ENCODE results near the gene GALNT2. TPM values are rescaled to one million over a fixed set of nuclear protein-coding genes. Genes with fewer than 3 reads are reported as not detected.

GALNT2 gene
- total and polyA plus RNA-seq, 10 of the 15 experiments (the other 5 are each of a cell fraction or from before 2014, with no cell fraction given), result 0.52 to 27.7 (median 16.3) TPM

GRCh38 chr1:230145953-230146476 is 79.0 kb downstream of the GALNT2 start (continued):
- TF ChIP-seq ZNF274 (IDR thresholded peaks at IDR 0.05; ENCODE audit: insufficient read depth, insufficient read length), result no peak
- TF ChIP-seq NFYB (IDR thresholded peaks at IDR 0.05; ENCODE audit: insufficient read depth, low read depth, low read length), result no peak
- peak; percentile 45; a peak in 2 of 4 replicates for TF ChIP-seq BHLHE40 (IDR thresholded peaks at IDR 0.05; ENCODE audit: borderline replicate concordance in 1 of 2, low read depth in 2 of 2, low read length in 1 of 2)

GRCh38 chr1:230146709-230147108 is 79.7 kb downstream of the GALNT2 start:
- H2AFZ ChIP-seq (ENCODE audit: control insufficient read depth, low read depth, low read length), result no peak overlapping the region
- H3K27me3 ChIP-seq (replicated peaks in 1 of 2; ENCODE audit: control insufficient read depth in 2 of 2, insufficient read depth in 2 of 2, low read length in 1 of 2), result no peaks in the 10 kb centered on the region
- whole genome bisulfite sequencing (ENCODE audit: insufficient coverage, insufficient replicate concordance, low lambda C conversion rate, missing lambda C conversion rate), result 95% methylated on average over 13 of the region's 13 CpGs
- no peak overlapping the region; the same call in 1 of the 2 replicates for H3K4me2 ChIP-seq (ENCODE audit: control insufficient read depth, insufficient read depth)
- ChIA-PET POLR2A (interaction anchor here (0.6 to 2.0 kb wide), 7 partner anchors 13 to 53 kb away, joined by 3 to 7 read pairs (median 5); no protein-coding TSS in a partner anchor), SMC1A (ENCODE audit: uncharacterized antibody, unreplicated experiment) (interaction anchor here (0.9 to 3.4 kb wide), 11 partner anchors 13 to 42 kb away, joined by 3 to 22 read pairs (median 7); no protein-coding TSS in a partner anchor), RAD21 (ENCODE audit: unreplicated experiment) (interaction anchor here (0.5 to 3.9 kb wide), 9 partner anchors 10 to 65 kb away, joined by 3 to 20 read pairs (median 5); no protein-coding TSS in a partner anchor), CTCF (interaction anchor here (1.2 to 2.8 kb wide), 7 partner anchors 10 to 25 kb away, joined by 3 to 18 read pairs (median 5); no protein-coding TSS in a partner anchor)
- no peak for FAIRE-seq
- no peaks in the 10 kb centered on the region for H3K9me3 ChIP-seq (replicated peaks; ENCODE audit: control insufficient read depth, insufficient read depth, low read length)
- H3K4me1 ChIP-seq (ENCODE audit: control insufficient read depth, insufficient read depth, low read length), result peaks cover 40% of the 10 kb centered on the region
- DNase-seq (ENCODE audit: low read depth, low spot score), result no peak
- intact Hi-C loops (cut with micrococcal nuclease; ENCODE audit: unreplicated experiment), result no loop called here
- no peak overlapping the region for H3K27ac ChIP-seq (ENCODE audit: control insufficient read depth, insufficient read depth)
- BruUV-seq (replicated peaks), result no TSS peak
- H3K4me3 ChIP-seq, result no peak overlapping the region
- no peak overlapping the region for H3K9ac ChIP-seq (ENCODE audit: control insufficient read depth, insufficient read depth, low read length)
- peaks cover 0 to 2% of the 10 kb centered on the region in 2 experiments; a peak in 1 of 4 replicates for H3K36me3 ChIP-seq (ENCODE audit: control insufficient read depth in 2 of 2, insufficient read depth in 2 of 2, low read length in 1 of 2)
- in situ Hi-C loops (cut with MboI), result no loop called here
- ATAC-seq, result no peak
- no peak for TF ChIP-seq HDAC6 (IDR thresholded peaks at IDR 0.05; ENCODE audit: unreplicated experiment)
- TF ChIP-seq SREBF1 (IDR thresholded peaks at IDR 0.05; ENCODE audit: low read length), result no peak
- peaks cover 16% of the 10 kb centered on the region for H3K79me2 ChIP-seq (ENCODE audit: control insufficient read depth, insufficient read depth, low read length)
- H4K20me1 ChIP-seq (ENCODE audit: control insufficient read depth, insufficient read depth), result no peaks in the 10 kb centered on the region
